ENCODE results near the gene ARHGAP45. TPM values are rescaled to one million over a fixed set of nuclear protein-coding genes. Genes with fewer than 3 reads are reported as not detected.

Gene ARHGAP45
- total RNA-seq, 1 donor = 0.18 TPM

GRCh38 chr19:1102407-1103131 is 35.6 kb downstream of the ARHGAP45 start:
- TF ChIP-seq, protein P1, sequence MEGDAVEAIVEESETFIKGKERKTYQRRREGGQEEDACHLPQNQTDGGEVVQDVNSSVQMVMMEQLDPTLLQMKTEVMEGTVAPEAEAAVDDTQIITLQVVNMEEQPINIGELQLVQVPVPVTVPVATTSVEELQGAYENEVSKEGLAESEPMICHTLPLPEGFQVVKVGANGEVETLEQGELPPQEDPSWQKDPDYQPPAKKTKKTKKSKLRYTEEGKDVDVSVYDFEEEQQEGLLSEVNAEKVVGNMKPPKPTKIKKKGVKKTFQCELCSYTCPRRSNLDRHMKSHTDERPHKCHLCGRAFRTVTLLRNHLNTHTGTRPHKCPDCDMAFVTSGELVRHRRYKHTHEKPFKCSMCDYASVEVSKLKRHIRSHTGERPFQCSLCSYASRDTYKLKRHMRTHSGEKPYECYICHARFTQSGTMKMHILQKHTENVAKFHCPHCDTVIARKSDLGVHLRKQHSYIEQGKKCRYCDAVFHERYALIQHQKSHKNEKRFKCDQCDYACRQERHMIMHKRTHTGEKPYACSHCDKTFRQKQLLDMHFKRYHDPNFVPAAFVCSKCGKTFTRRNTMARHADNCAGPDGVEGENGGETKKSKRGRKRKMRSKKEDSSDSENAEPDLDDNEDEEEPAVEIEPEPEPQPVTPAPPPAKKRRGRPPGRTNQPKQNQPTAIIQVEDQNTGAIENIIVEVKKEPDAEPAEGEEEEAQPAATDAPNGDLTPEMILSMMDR (IDR thresholded peaks at IDR 0.05; ENCODE audit: insufficient read depth, low read length) = no peak
- peak overlapping the region; percentile 18 for H3K4me3 ChIP-seq (ENCODE audit: low read depth, low read length)
- peak; percentile 100 for DNase-seq (ENCODE audit: low read depth)

GRCh38 chr19:1103132-1103707 is 36.3 kb downstream of the ARHGAP45 start:
- DNase-seq (ENCODE audit: low read depth) = peak; percentile 71
- TF ChIP-seq, protein P1 (IDR thresholded peaks at IDR 0.05; ENCODE audit: insufficient read depth, low read length) = no peak

GRCh38 chr19:1103708-1104310 is 36.8 kb downstream of the ARHGAP45 start, which contains the start of gene GPX4:
TSS of gene GPX4 (plus strand) at chr19:1103994. CDS start at chr19:1104044, 50 bp downstream.
- DNase-seq (ENCODE audit: low read depth) = peak; percentile 99
- H3K4me3 ChIP-seq (ENCODE audit: low read depth, low read length) = peak within 1 kb of the TSS; percentile 80
- TF ChIP-seq, protein P1 (IDR thresholded peaks at IDR 0.05; ENCODE audit: insufficient read depth, low read length) = no peak

More at GRCh38 chr19:1103132-1103707, 36.3 kb downstream of the ARHGAP45 start:
- peak overlapping the region; percentile 49 for H3K4me3 ChIP-seq (ENCODE audit: low read depth, low read length)

GRCh38 chr19:1104311-1105007 is 37.5 kb downstream of the ARHGAP45 start:
- TF ChIP-seq, protein P1 (IDR thresholded peaks at IDR 0.05; ENCODE audit: insufficient read depth, low read length) = peak; percentile 10
- peak; percentile 72 for DNase-seq (ENCODE audit: low read depth)
- peak overlapping the region; percentile 80 for H3K4me3 ChIP-seq (ENCODE audit: low read depth, low read length)

GRCh38 chr19:1105008-1105872 is 38.3 kb downstream of the ARHGAP45 start:
- peak; percentile 49 for DNase-seq (ENCODE audit: low read depth)
- H3K4me3 ChIP-seq (ENCODE audit: low read depth, low read length) = peak overlapping the region; percentile 80
- TF ChIP-seq, protein P1 (IDR thresholded peaks at IDR 0.05; ENCODE audit: insufficient read depth, low read length) = no peak
